WI38 (cell line): ENCODE data around the gene RGS10.

ENCODE experiments used
- H3K4me3 ChIP-seq: 2 replicates; pipeline ENCODE4 v1.5.1; 2011; ENCODE audit warnings: low read depth, mild to moderate bottlenecking, control low read depth, low read length
- CTCF ChIP-seq: IDR thresholded peaks from 2 replicates; pipeline ENCODE4 v1.5.1; 2012; ENCODE audit warnings: low read depth, mild to moderate bottlenecking, control low read depth, low read length

The RGS10 gene

GRCh38 chr10:119493155-119493554, 49.4 kb downstream of the RGS10 start:
- H3K4me3 ChIP-seq: no peak overlapping the region
- no peak for TF ChIP-seq CTCF

- H3K4me3 ChIP-seq: no peak overlapping the region
- TF ChIP-seq CTCF: no peak
Measured at GRCh38 chr10:119491966-119492757, 50.4 kb downstream of the RGS10 start.

- no peak for TF ChIP-seq CTCF
- H3K4me3 ChIP-seq: no peak overlapping the region
Measured at GRCh38 chr10:119489991-119490326, 52.6 kb downstream of the RGS10 start.

GRCh38 chr10:119488675-119489074, 53.8 kb downstream of the RGS10 start:
- H3K4me3 ChIP-seq: no peak overlapping the region

GRCh38 chr10:119483839-119484238, 58.7 kb downstream of the RGS10 start:
- H3K4me3 ChIP-seq: no peak overlapping the region
- no peak for TF ChIP-seq CTCF

More at GRCh38 chr10:119488675-119489074, 53.8 kb downstream of the RGS10 start:
- TF ChIP-seq CTCF: no peak

GRCh38 chr10:119483001-119483400, 59.5 kb downstream of the RGS10 start:
- TF ChIP-seq CTCF: no peak

GRCh38 chr10:119481781-119482426, 60.6 kb downstream of the RGS10 start:
- H3K4me3 ChIP-seq: no peak overlapping the region
- TF ChIP-seq CTCF: no peak

More at GRCh38 chr10:119483001-119483400, 59.5 kb downstream of the RGS10 start:
- no peak overlapping the region for H3K4me3 ChIP-seq
